Left lobe of liver (tissue), 2 donors: Measurements from ENCODE around the gene TUBGCP2. TPM values are rescaled to one million over a fixed set of nuclear protein-coding genes. Genes with fewer than 3 reads are reported as not detected.

ENCODE experiments used
- ATAC-seq: fragments of 200-7000 bp; cut with Tn5 transposase; one replicate; pipeline ENCODE4 v1.9.1; 2020; ENCODE audit warnings: mild to moderate bottlenecking, moderate library complexity
- DNase-seq: peaks from one replicate; pipeline ENCODE4 v3.0.0-alpha.2; 2020; ENCODE audit warnings: low spot score
- total RNA-seq: library from RNA; stranded (reverse); gene quantifications from one replicate; pipeline ENCODE4 v1.2.1, GENCODE V29; 2021
- donor health status: DM: no; HTN: no; CAD: no; lungs with moderate emphysema.
- donor health status: DM: no; HTN: yes; CAD: no.

TUBGCP2 gene
- total RNA-seq, 1 donor from 2014 or later = 25.7 TPM

DNA sequence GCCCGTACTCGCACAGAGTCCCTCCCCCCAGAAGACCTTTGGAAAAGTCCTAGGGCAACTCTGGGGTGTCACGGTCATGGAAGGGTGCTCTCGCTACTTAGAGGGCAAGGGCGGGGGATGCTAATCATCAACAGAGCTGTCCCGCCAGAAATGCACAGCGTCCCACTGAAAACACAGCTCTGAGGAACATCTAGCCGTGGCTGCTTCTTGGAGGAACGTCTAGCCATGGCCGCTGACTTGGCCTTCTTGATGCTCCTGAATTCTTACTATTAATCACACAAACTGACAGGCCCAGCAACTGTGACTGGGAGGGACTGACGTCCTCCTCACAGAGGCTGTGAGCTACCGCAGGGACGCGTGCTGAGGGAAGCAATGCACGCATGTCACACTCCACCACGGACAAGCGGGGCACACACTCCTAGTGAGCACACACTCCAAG lies 1.7 kb downstream of the TUBGCP2 start:
- DNase-seq (no peak), ATAC-seq (no peak)

- DNase-seq (no peak), ATAC-seq (no peak)
Observed at GRCh38 chr10:133306097-133306476, 2.6 kb downstream of the TUBGCP2 start.

GRCh38 chr10:133303206-133303605 lies 5.5 kb downstream of the TUBGCP2 start:
- no peak for ATAC-seq
- no peak for DNase-seq

DNA sequence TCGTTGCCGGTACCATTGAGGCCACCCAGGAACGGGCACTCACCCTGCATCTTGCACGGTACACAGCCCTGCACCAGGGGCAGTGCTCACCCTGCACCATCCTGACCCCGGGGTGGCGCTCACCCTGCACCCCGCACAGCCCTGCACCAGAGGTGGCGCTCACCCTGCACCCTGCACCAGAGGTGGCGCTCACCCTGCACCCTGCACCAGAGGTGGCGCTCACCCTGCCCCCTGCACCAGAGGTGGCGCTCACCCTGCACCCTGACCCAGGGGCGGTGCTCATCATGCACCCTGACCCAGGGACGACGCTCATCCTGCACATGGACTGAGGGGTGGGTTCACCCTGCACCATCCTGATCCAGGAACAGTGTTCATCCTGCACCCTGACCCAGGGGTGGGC lies 6.4 kb downstream of the TUBGCP2 start:
- DNase-seq = no peak
- no peak for ATAC-seq

DNA sequence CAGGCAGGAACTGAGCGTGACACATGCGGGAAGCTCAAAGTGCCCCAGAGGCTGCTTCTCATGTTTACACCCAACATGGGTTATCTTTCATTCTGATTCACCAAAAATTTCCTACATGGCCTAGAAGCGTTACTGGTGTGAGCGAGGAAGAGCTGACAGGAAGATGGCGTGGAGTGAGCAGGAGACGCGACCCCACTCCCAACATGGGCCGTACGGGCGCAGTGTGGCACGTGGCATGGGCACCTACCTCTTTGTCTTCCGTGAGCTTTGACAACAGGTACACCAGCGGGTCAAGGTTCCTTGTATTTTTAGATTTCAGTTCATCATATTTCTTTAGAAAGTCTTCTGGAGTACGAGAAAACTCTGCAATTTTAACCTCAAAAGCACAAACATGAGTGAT lies 8.9 kb downstream of the TUBGCP2 start:
- ATAC-seq = no peak
- DNase-seq = no peak

DNA sequence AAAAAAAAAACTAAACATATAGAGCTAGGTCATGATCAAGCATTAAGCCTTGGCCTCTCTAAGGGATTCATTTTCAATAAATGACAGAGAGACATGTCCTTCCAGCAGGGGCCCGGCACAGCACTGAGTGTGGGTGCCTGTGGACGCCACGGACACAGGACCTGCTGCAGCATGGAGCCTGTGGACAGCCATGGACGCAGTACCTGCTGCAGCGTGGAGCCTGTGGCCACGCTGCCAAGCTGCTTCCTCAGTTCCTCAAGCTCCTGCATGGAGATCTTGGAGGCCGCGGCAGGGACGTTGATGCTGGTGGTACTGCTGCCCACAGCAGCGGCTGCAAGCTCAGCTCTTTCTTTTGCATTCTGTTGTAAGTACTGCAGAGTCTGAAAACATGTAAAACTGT lies 9.4 kb downstream of the TUBGCP2 start:
- ATAC-seq (no peak), DNase-seq (no peak)

DNA sequence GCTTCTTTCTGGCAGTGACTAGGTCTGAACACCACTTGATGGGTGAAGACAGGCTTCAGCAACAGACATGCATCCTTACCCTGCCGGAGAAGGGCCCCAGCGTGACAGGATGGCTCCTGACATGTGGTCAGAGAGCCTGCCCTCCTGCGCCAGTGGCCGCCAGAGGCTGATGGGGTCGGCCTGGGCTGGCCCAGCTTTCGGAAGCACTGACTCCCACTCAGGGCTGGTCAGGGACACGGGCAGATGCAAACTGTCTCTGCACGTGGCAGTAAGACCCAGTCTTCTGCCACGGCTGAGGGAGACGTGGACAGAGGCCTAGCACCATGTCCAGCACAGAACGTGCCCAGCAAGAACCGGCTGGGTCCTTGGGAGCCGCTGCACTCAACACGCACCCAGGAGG lies 10.2 kb downstream of the TUBGCP2 start:
- ATAC-seq = no peak
- no peak for DNase-seq

DNA sequence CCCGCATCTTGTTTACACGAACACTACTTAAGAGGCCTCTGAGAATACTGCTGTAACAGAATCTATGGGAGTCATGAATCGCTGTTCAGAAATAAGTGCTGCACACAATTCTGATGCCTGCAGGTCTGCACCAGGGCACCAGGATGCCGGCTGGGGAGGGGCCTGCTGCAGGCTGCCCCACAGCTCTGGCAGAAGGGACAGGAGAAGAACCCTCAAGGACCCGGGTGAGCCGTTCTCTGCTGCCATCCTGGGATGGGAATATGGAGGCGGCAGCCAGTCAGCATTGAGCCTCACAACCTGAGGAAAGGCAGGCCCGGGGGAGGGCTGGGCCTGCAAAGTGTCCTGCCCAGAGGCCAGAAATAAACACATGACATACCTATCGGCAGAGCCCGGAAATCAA lies 11.2 kb downstream of the TUBGCP2 start:
- no peak for ATAC-seq
- no peak for DNase-seq

GRCh38 chr10:133295426-133296320 lies 13.0 kb downstream of the TUBGCP2 start:
- ATAC-seq (peak; percentile 11), DNase-seq (no peak)

DNA sequence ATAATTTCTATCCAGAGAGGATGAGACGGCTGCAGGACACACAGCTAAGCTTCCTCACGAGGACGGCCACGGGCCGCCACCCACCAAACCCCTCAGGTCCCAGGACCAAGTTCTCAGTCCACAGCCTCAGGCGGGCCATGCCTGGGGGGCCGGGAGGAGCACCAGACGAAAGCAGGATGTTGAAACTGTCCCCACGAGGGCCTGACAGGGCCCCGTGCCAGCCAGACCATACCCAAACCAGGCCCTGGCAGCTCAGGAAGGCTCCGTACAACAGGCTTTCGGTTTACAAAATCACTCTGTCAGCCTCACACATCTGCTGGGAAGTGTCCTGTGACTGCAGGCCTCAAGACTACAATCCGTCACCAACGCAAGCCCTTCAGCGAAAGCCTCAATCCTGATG lies 14.5 kb downstream of the TUBGCP2 start:
- ATAC-seq (no peak), DNase-seq (no peak)

GRCh38 chr10:133293810-133294119 lies 14.9 kb downstream of the TUBGCP2 start:
- DNase-seq (no peak), ATAC-seq (no peak)

DNA sequence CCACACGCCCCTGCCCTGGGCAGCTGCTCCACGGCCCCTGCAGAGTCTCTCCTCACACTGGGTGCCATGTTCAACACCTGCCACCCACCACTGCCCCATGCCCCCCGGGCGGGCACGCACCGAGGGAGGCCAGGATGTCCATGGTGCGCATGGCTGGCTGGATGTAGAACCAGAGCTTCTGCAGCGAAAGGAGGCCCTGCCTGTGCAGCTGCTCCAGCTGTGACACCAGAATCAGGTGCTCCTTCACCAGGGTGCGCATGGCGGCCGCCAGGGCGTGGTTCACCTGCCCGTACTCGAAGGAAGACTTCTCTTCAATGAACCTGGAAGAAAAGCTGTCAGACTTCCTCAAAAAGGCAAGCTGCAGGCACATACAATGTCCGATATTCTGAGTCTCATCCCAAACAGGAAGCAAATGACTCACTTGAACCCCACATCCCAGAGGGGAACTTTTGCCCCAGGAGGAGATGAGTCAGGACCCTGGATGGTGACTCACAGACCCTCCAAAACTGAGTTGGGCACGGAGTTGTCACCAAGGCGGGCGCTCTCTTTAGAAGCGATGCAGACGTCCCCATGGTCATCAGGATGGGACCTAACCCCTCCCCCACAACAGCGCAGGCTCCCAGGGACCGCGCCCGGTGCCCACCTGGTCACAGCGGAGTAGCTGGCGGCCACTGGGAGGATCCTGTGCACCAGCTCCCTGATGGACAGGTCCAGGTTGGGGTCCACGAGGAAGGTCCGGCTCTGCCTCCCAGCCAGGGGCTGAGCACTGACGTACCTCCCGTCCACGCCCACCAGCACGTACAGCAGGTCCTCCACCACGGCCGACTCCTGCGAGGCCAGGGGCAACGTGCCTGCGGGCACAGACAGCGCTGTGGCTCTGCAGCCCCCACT lies 15.5 kb downstream of the TUBGCP2 start:
- ATAC-seq (no peak), DNase-seq (no peak)

- ATAC-seq = no peak
- DNase-seq = no peak
Observed at GRCh38 chr10:133289761-133290160, 18.9 kb downstream of the TUBGCP2 start.

DNA sequence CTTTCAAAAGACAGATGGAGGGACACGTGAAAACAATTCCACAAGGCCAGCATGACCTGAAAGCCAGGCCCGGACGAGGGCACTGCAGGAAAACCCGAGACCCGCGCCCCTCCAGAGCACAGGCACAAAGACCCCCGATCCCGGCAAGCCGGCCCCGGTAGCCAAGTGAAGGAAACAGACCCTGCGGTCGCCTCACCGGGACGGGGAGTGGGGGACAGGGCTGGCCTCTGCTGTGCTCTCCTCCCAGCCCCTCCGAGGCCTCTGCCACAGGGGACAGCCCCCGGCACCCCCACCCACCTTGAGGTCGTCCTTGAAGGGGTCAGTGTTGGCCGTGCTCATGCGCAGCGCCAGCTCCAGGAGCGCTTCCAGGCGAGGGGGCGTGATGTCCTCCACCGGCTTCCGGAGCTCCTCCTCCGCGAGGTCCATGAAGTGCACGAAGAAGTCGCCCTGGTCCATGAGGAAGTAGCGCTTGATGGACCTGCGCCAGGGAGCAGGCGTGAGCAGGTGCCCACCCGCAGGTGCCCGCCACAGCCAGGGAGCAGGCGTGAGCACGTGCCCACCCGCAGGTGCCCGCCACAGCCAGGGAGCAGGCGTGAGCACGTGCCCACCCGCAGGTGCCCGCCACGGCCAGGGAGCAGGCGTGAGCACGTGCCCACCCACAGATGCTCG lies 20.7 kb downstream of the TUBGCP2 start:
- no peak for DNase-seq
- ATAC-seq = no peak

GRCh38 chr10:133286366-133286765 lies 22.3 kb downstream of the TUBGCP2 start:
- DNase-seq = no peak

GRCh38 chr10:133285217-133285616 lies 23.5 kb downstream of the TUBGCP2 start:
- ATAC-seq (no peak), DNase-seq (no peak)

More at GRCh38 chr10:133286366-133286765, 22.3 kb downstream of the TUBGCP2 start:
- ATAC-seq = no peak

- DNase-seq = no peak
- ATAC-seq = no peak
Observed at GRCh38 chr10:133283931-133284330, 24.7 kb downstream of the TUBGCP2 start.

- DNase-seq = no peak
- no peak for ATAC-seq
Observed at GRCh38 chr10:133282846-133283390, 25.8 kb downstream of the TUBGCP2 start.

DNA sequence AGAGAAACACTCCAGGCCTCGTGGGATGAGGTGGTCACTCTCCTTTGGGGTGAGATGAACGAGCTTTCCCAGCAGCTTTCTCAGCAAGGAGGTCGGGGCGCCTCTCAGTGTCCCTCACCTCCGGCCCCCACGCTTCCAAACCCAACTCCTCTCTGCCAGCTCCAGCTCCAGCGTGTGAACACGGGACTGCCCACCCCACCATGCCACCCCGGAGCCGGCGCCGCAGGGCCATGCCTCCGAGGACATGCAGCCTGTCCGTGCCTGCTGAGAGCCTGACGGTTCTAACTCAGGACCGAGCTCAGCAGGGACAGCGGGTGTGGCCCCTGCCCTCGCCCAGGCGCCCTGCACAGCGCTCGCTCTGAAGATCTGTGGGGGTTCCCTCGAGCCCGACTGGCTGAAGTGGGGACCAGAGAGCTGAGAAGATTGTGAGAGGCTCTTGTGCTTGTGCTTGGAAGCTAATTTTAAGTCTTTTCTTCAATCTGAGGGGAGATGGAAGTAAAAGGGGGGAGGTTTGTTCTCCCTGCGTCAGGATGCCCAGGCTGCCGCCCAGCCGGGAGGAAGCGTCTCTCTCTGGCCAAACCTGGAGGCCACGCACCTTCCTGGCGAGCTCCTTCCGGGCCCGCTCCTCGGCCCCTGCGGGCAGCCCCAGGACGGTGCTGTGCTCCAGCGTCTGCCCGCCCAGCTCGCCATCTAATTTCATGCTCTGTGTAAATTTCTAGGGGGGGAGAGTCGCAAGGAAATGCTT lies 26.9 kb downstream of the TUBGCP2 start:
- no peak for DNase-seq
- ATAC-seq = no peak

DNA sequence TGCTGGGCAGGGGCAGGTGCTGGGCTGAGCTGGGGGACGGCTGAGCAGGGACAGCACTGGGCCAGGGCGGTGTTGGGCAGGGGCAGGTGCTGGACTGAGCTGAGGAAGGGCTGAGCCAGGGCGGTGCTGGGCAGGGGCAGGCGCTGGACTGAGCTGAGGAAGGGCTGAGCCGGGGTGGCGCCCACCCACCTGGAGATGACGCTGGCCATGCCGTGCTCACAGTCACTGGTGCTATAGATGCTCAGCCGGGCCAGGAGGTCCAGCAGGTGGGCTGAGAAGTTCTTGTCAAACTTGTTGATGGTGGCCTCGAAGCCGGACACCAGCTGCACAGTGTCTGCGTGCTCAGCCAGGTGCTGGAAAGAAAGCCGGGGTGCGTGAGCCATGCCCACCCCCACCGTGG lies 27.6 kb downstream of the TUBGCP2 start:
- ATAC-seq = no peak
- DNase-seq = no peak
